MM.1S (cell line): Measurements from ENCODE around the gene IL12A.

Experiments used
- DNase-seq: peaks from one replicate; pipeline ENCODE4 v3.0.0-alpha.2; 2015
- H2AFZ ChIP-seq: fragments of 300-600 bp; sonication (generic); 2 replicates; pipeline ENCODE4 v1.6.0; 2016; ENCODE audit warnings: antibody characterized with exemption, low read length
- H3F3A ChIP-seq: fragments of 300-600 bp; sonication (generic); 2 replicates; pipeline ENCODE4 v1.6.1; 2016; ENCODE audit warnings: mild to moderate bottlenecking, antibody characterized with exemption, low read length, moderate library complexity, mixed read lengths; ENCODE audit not compliant: insufficient read depth
- H3K27ac ChIP-seq: fragments of 300-600 bp; sonication (generic); 2 replicates; pipeline ENCODE4 v1.5.1; 2016; ENCODE audit warnings: mild to moderate bottlenecking, low read length
- H3K27me3 ChIP-seq: fragments of 300-600 bp; sonication (generic); replicated peaks from 2 replicates; pipeline ENCODE4 v1.6.0; 2016; ENCODE audit warnings: low read length; ENCODE audit not compliant: insufficient read depth
- H3K36me3 ChIP-seq: fragments of 300-600 bp; sonication (generic); replicated peaks from 2 replicates; pipeline ENCODE4 v1.6.1; 2016; ENCODE audit warnings: mild to moderate bottlenecking, low read length, mixed read lengths; ENCODE audit not compliant: insufficient read depth
- H3K4me1 ChIP-seq: fragments of 300-600 bp; sonication (generic); 2 replicates; pipeline ENCODE4 v1.6.1; 2016; ENCODE audit warnings: low read length, mixed read lengths
- H3K4me2 ChIP-seq: fragments of 300-600 bp; sonication (generic); 2 replicates; pipeline ENCODE4 v1.6.0; 2016; ENCODE audit warnings: low read depth, low read length
- H3K4me3 ChIP-seq: fragments of 300-600 bp; sonication (generic); 2 replicates; pipeline ENCODE4 v1.5.1; 2016; ENCODE audit warnings: low read length, mixed read lengths
- H3K79me2 ChIP-seq: fragments of 300-600 bp; sonication (generic); 2 replicates; pipeline ENCODE4 v1.6.1; 2016; ENCODE audit warnings: mixed run types, low read length, mixed read lengths
- H3K9ac ChIP-seq: fragments of 300-600 bp; sonication (generic); 2 replicates; pipeline ENCODE4 v1.6.1; 2016; ENCODE audit warnings: low read length, mixed read lengths
- H3K9me2 ChIP-seq: fragments of 300-600 bp; sonication (generic); replicated peaks from 2 replicates; pipeline ENCODE4 v1.6.1; 2016; ENCODE audit warnings: mild to moderate bottlenecking, low read length, mixed read lengths; ENCODE audit not compliant: insufficient read depth
- H3K9me3 ChIP-seq: fragments of 300-600 bp; sonication (generic); replicated peaks from 2 replicates; pipeline ENCODE4 v1.6.1; 2016; ENCODE audit warnings: mild to moderate bottlenecking, low read length, mixed read lengths; ENCODE audit not compliant: insufficient read depth
- H4K20me1 ChIP-seq: fragments of 300-600 bp; sonication (generic); 2 replicates; pipeline ENCODE4 v1.6.1; 2016; ENCODE audit warnings: mild to moderate bottlenecking, low read length, moderate library complexity, mixed read lengths; ENCODE audit not compliant: insufficient read depth
- EZH2 ChIP-seq: fragments of 300-600 bp; sonication (generic); optimal IDR thresholded peaks from 2 replicates; pipeline ENCODE3; 2017; ENCODE audit warnings: low read depth, mild to moderate bottlenecking, antibody characterized with exemption, low read length, mixed read lengths
- EZH2phosphoT487 ChIP-seq: fragments of 300-600 bp; sonication (generic); IDR thresholded peaks from 2 replicates; pipeline ENCODE4 v1.6.1; 2018; ENCODE audit warnings: antibody characterized with exemption, low read length
- TF ChIP-seq, protein P1 (sequence below): fragments of 300-600 bp; sonication (generic); IDR thresholded peaks from 2 replicates; pipeline ENCODE4 v1.5.1; 2016; ENCODE audit warnings: antibody characterized with exemption, low read length, mixed read lengths

Gene IL12A

DNA sequence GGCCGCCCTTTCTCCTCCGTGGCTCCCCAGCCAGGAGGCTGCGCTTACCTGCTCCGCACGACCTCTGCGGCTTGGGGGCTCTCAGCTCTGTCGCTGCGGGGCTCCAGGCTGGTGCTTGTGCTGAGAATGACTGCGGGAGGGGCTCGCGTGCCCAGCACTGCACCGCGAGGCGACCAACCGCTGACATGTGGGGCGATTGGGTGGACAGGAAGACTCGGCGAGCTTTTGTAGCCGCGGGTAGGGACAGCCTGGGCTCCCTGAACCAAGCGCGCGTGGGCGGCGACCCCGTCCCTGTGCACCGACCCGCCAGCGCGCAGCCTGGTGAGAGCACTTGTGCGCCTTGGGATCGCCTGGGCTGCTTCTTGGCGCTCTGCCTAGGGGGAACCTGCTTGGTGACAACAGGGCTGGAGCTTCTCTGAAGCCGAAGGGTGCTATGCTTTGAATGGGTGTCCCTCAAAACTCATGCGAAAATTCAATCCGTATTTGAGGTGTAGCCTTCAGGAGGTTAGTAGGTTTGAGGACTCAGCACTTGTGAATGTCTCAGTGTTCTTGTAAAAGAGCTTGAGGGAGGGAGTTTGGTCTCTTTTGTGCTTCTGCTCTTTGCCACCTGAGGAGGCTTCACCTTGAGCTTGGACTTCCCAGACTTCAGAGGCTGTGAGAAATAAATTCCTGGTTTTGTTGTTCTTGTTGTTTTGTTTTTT, 50.4 kb downstream of the IL12A start:
- Histone ChIP-seq H3K27me3 (no peaks in the 10 kb centered on the region), H3K79me2 (no peaks in the 10 kb centered on the region), H3F3A (no peaks in the 10 kb centered on the region), H3K4me2 (no peak overlapping the region), H4K20me1 (no peaks in the 10 kb centered on the region), H3K27ac (no peak overlapping the region), H3K4me3 (no peak overlapping the region), H3K36me3 (no peaks in the 10 kb centered on the region), H3K9me2 (no peaks in the 10 kb centered on the region), H3K9ac (no peak overlapping the region), H3K9me3 (no peaks in the 10 kb centered on the region), H3K4me1 (no peaks in the 10 kb centered on the region), H2AFZ (no peak overlapping the region)
- no peak for DNase-seq
- TF ChIP-seq EZH2 (no peak), EZH2phosphoT487 (no peak)
- TF ChIP-seq, protein P1, sequence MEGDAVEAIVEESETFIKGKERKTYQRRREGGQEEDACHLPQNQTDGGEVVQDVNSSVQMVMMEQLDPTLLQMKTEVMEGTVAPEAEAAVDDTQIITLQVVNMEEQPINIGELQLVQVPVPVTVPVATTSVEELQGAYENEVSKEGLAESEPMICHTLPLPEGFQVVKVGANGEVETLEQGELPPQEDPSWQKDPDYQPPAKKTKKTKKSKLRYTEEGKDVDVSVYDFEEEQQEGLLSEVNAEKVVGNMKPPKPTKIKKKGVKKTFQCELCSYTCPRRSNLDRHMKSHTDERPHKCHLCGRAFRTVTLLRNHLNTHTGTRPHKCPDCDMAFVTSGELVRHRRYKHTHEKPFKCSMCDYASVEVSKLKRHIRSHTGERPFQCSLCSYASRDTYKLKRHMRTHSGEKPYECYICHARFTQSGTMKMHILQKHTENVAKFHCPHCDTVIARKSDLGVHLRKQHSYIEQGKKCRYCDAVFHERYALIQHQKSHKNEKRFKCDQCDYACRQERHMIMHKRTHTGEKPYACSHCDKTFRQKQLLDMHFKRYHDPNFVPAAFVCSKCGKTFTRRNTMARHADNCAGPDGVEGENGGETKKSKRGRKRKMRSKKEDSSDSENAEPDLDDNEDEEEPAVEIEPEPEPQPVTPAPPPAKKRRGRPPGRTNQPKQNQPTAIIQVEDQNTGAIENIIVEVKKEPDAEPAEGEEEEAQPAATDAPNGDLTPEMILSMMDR = no peak

DNA sequence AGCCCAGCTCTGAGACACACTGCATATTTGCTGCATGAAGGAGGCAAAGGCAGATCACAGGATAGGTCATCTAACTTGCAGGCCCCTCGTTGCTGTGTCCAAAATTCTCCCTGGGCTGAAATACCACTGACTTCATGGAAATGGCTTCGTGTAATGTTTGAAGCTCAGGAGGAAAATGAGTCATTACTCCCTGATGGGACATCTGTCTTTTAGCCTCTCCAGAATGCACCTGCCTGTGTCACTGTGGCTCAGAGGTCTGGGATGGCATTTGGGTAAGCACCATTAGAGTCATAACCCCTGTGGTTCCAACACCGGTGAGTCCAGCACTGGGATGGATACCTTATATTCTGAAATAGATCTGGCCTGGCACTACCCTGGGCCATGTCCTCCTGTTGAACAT, 51.5 kb downstream of the IL12A start:
- Histone ChIP-seq H2AFZ (no peak overlapping the region), H3F3A (no peaks in the 10 kb centered on the region), H3K36me3 (no peaks in the 10 kb centered on the region), H3K27me3 (no peaks in the 10 kb centered on the region), H3K9ac (no peak overlapping the region), H3K4me3 (no peak overlapping the region), H3K79me2 (no peaks in the 10 kb centered on the region), H3K27ac (no peak overlapping the region), H3K4me2 (no peak overlapping the region), H4K20me1 (no peaks in the 10 kb centered on the region), H3K9me2 (no peaks in the 10 kb centered on the region), H3K9me3 (no peaks in the 10 kb centered on the region), H3K4me1 (no peaks in the 10 kb centered on the region)
- TF ChIP-seq, protein P1 = no peak
- no peak for TF ChIP-seq EZH2phosphoT487
- no peak for TF ChIP-seq EZH2
- no peak for DNase-seq

DNA sequence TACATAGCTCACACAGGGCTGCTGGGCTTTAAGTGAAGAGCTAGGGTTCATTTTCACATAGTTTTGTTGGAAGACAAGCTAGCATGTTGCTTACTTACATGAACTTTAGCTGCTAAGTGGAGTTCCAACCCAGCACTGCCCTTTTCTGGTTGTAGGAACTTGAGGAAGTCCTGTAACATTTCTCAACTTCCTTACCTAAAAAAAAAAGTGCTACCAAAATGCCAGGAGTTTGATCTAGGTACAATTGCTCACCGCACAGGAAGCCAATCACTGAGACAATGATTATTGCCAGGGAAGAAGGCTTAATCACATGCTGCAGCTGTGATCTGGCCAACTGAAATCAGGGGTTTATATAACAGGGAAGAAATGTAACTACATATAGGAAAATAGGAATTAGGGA, 52.8 kb downstream of the IL12A start:
- Histone ChIP-seq H3K36me3 (no peaks in the 10 kb centered on the region), H3K27me3 (no peaks in the 10 kb centered on the region), H3K9me3 (no peaks in the 10 kb centered on the region), H2AFZ (no peak overlapping the region), H3K4me2 (no peak overlapping the region), H3F3A (no peaks in the 10 kb centered on the region), H3K4me1 (no peaks in the 10 kb centered on the region), H3K9me2 (no peaks in the 10 kb centered on the region), H3K79me2 (no peaks in the 10 kb centered on the region), H3K4me3 (no peak overlapping the region), H3K27ac (no peak overlapping the region), H4K20me1 (no peaks in the 10 kb centered on the region), H3K9ac (no peak overlapping the region)
- TF ChIP-seq EZH2 (no peak), EZH2phosphoT487 (no peak)
- TF ChIP-seq, protein P1 = no peak
- no peak for DNase-seq
